Mesodermal cell (in vitro differentiated cells): Measurements from ENCODE around the gene PLOD2.

ENCODE experiments used
- H3K27ac ChIP-seq: 2 replicates; pipeline ENCODE4 v1.7.0; 2013; ENCODE audit warnings: mild to moderate bottlenecking, low read depth, low read length, moderate library complexity; ENCODE audit not compliant: severe bottlenecking
- H3K36me3 ChIP-seq: 2 replicates; pipeline ENCODE4 v1.7.1; 2013; ENCODE audit warnings: mild to moderate bottlenecking, low read length, moderate library complexity; ENCODE audit not compliant: control insufficient read depth, insufficient read depth
- H3K4me1 ChIP-seq: one replicate; pipeline ENCODE4 v1.7.1; 2013; ENCODE audit warnings: mild to moderate bottlenecking, low read length; ENCODE audit not compliant: insufficient read depth, control insufficient read depth, poor library complexity, severe bottlenecking
- H3K4me3 ChIP-seq: 2 replicates; pipeline ENCODE4 v1.7.0; 2013; ENCODE audit warnings: low read length, control low read depth, mild to moderate bottlenecking; ENCODE audit not compliant: insufficient read depth, poor library complexity, severe bottlenecking; ENCODE audit errors: extremely low read depth
- H3K9me3 ChIP-seq: 2 replicates; pipeline ENCODE4 v1.7.1; 2013; ENCODE audit warnings: mild to moderate bottlenecking, low read length, moderate library complexity; ENCODE audit not compliant: control insufficient read depth
- WGBS, 2 experiments: methylation state at CpG; one replicate each; pipeline ENCODE4 v1.1.5; 2013; ENCODE audit warnings: missing lambda C conversion rate in 2 of 2; ENCODE audit not compliant: insufficient coverage in 2 of 2; 5-methylcytosine and 5-hydroxymethylcytosine counted together

The PLOD2 gene

DNA sequence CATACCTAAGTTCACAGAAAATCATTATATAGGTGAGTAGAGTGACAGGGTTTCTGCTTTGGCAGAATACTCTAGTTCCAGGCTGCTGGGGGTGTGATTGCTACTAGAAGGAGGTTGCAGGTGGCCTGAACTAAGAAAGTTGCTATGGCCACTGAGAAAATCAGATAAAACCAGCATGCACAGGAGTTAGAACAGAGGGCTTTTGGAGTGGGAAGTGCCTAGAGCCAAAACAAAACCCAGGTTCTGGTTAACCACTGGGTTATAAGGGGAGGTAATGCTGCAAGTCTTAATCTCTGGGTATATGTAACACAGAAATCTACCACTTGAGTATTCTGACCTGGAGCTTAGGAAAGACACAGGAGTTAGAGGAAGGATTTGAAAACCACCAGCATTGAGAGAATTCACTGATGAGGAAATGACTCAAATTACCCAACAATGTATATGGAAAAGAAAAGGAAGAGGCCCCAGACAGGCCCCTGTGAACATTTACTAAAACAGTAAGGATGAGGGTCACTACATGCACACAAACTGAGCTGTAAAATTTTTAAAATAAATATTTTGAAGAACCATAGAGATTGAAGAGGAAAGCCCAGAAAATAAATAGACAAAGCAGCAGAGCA, 60.0 kb downstream of the PLOD2 start:
- no peak overlapping the region for H3K4me3 ChIP-seq
- H3K4me1 ChIP-seq = no peaks in the 10 kb centered on the region
- H3K9me3 ChIP-seq = no peaks in the 10 kb centered on the region
- peaks cover 5% of the 10 kb centered on the region for H3K36me3 ChIP-seq
- peak overlapping the region; percentile 16 for H3K27ac ChIP-seq

DNA sequence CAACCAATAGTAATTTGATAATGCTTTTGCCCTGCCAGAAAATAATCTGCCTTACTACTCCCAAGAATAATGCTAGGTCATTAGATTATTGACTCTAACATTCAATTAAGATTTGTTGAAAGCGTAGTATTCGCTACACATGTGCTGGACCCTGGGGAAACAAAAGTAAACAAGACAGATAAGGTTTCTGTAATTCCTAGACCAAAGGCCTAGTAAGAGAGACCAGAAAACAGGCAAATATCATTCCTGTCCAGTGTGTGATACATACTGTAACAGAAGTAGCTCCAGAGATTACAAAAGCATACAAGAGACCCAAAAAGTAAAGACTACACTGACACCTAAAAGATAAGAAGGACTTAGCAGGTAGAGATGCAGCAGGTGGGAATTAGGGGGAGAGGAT, 60.8 kb downstream of the PLOD2 start:
- H3K9me3 ChIP-seq = no peaks in the 10 kb centered on the region
- no peak overlapping the region for H3K27ac ChIP-seq
- peaks cover 5% of the 10 kb centered on the region for H3K36me3 ChIP-seq
- H3K4me1 ChIP-seq = no peaks in the 10 kb centered on the region
- WGBS, 2 experiments = no CpG with 5 or more reads among the region's 2 CpGs
- H3K4me3 ChIP-seq = no peak overlapping the region

DNA sequence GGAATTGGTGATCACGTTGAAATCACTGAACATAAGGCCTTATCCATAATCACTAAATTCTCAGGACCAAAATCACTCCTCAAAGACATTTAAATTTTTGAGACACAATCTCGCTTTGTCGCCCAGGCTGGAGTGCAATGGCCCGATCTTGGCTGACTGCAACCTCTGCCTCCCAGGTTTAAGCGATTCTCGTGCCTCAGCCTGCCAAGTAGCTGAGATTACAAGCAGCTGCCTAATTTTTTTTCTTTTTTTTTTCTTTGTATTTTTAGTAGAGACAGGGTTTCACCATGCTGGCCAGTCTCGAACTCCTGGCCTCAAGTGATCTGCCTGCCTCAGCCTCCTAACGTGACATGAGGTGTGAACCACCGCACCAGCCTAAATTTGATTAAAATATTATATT, 61.7 kb downstream of the PLOD2 start:
- Histone ChIP-seq H3K36me3 (peaks cover 5% of the 10 kb centered on the region), H3K27ac (no peak overlapping the region)
- 96 to 100% methylated on average over 5 to 6 of the region's 9 CpGs for WGBS, 2 experiments

DNA sequence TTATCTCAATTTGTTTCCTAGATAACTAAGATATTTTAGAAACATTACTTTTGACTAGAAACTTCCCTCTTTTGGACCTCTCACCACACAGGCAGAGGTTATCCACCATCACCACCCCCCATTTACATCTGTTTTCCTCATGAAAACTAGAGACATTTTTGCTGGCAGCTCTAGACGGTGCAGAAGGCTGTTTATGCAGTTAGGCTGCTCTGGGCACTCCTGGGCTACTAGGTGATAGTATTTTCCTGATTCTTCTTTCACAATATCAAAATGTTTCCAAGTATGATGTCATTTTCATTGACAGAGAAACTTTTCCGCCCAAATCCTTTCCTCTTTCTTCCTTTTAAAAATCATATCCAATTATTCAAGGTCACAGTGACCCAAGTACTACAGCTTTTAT, 67.1 kb downstream of the PLOD2 start:
- Histone ChIP-seq H3K9me3 (no peaks in the 10 kb centered on the region), H3K36me3 (no peaks in the 10 kb centered on the region), H3K4me3 (no peak overlapping the region), H3K4me1 (no peaks in the 10 kb centered on the region), H3K27ac (no peak overlapping the region)
- 91 to 100% methylated on average over 1 of the region's 2 CpGs for WGBS, 2 experiments

More for the DNA sequence above, 61.7 kb downstream of the PLOD2 start:
- H3K9me3 ChIP-seq = no peaks in the 10 kb centered on the region
- no peaks in the 10 kb centered on the region for H3K4me1 ChIP-seq
- no peak overlapping the region for H3K4me3 ChIP-seq

DNA sequence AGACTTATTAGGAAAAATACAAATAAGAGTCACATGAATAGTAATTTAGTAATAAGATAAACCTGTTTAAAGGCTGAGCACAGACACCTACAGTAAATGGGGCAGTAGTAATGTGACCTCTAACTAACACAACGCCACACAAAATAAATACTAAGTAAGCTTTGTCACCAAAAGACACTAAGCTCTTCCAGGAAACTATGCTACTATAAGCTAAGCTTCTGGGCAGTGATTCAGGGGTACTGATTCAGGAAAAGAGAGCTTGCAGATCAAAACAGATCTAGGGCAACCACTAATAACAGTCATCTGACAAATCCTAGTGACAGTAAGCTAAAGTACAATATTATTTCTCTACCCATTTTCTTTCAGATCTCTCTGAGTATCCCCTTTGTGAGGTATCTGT, 68.8 kb downstream of the PLOD2 start:
- no CpG with 5 or more reads among the region's 1 CpG for WGBS, 2 experiments

DNA sequence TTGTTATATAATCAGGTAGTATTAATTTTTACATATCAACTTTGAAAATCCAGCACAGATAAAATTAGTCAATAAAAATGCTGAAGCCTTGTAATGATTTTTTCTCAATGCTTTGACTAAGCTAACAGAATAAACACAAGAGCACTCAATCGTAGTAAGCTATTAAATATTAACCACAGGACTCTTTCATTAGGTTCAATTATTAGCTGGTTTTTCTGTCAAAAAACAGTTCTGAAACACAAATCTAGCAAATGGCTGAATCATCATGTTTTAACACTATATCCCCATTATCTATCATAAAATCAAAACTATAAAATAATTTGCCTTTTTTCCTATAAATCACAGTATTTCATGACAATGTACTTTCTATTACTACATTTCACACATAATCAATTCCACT, 69.6 kb downstream of the PLOD2 start:
- 100% methylated on average over 1 of the region's 1 CpG for WGBS, 2 experiments
- no peaks in the 10 kb centered on the region for H3K36me3 ChIP-seq
- H3K4me1 ChIP-seq = no peaks in the 10 kb centered on the region
- no peak overlapping the region for H3K4me3 ChIP-seq
- H3K27ac ChIP-seq = no peak overlapping the region
- H3K9me3 ChIP-seq = no peaks in the 10 kb centered on the region

More for the DNA sequence above, 68.8 kb downstream of the PLOD2 start:
- Histone ChIP-seq H3K27ac (no peak overlapping the region), H3K4me1 (no peaks in the 10 kb centered on the region), H3K36me3 (no peaks in the 10 kb centered on the region), H3K9me3 (no peaks in the 10 kb centered on the region), H3K4me3 (no peak overlapping the region)

DNA sequence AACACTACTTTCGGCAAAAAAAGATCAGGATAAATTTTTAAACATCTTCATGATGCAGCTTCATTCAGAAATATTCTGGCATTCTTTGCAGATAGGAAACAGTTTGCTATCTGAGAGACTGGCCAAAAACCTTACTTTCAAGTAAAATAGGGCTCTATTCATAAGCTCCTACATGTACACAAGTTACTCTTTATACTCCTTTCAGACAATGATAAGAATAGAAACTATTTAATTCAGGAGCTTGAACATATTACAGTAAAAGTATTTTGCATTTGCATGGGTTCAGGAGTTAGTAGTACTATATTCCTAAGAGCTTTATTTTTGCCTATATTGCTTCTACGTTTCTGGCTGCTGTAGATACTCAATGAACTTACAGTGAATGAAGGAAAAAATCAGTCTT, 70.5 kb downstream of the PLOD2 start:
- WGBS, 2 experiments = 88 to 100% methylated on average over 1 of the region's 2 CpGs
- Histone ChIP-seq H3K4me3 (no peak overlapping the region), H3K4me1 (no peaks in the 10 kb centered on the region), H3K9me3 (no peaks in the 10 kb centered on the region), H3K27ac (no peak overlapping the region), H3K36me3 (no peaks in the 10 kb centered on the region)

DNA sequence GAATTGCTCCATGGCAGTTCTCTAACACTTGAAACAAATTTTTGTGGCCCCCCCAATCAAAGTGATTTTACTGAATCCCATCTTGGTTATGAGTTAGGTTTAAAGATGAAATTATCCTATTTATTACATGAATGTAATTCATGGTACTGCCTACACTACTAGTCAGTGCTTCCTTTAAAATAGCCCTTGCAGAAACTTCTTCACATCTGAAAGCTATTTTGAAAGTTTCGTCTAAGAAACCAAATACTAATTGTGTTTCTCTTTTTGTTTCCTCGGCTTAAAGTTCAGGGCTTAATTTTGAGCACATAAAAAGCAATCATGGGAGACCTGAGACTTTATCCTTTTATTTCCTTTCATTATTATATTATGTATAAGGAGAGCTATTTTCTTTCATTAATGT, 72.1 kb downstream of the PLOD2 start:
- 100% methylated on average over 1 of the region's 2 CpGs; no CpG with 5 or more reads in 1 of the 2 experiments for WGBS, 2 experiments
- Histone ChIP-seq H3K4me3 (no peak overlapping the region), H3K36me3 (no peaks in the 10 kb centered on the region), H3K27ac (no peak overlapping the region), H3K9me3 (no peaks in the 10 kb centered on the region), H3K4me1 (no peaks in the 10 kb centered on the region)

DNA sequence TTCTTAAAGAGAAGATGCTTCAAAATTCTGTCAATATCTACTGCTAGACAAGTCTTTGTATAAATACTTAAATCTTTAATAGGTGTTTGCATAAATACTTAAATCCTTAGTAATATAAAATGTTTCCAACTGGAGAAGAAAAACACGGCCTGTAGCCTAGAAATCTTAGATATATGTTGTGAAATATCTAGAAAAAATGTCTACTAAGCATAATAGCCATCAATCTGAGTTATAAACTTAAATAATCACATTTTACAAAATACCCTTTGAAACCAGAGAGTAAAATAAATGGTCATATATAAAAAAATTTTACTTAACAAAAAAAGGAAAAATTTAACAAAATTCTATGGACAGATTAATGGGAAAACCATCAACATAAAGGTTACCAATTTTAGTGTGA, 73.9 kb downstream of the PLOD2 start:
- Histone ChIP-seq H3K4me1 (no peaks in the 10 kb centered on the region), H3K36me3 (no peaks in the 10 kb centered on the region), H3K9me3 (no peaks in the 10 kb centered on the region), H3K27ac (no peak overlapping the region), H3K4me3 (no peak overlapping the region)
- no CpG with 5 or more reads among the region's 1 CpG for WGBS, 2 experiments

DNA sequence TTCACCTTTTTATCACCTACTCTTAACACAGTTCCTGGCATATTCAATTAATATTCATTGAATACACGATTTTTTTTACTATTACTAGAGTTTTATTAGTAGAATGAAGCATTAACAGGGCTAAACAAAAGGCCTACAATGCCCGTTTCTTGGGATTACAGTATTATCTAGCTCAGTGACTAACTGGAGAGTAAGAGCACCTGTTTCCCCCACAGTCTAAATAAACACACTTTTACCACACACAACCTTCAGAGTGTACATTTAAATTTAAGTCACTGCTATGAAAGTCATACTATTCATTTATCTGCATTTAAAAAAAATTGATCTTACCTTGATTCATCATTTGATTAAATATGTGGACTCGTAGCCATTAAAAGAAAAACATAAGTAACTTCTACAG, 74.8 kb downstream of the PLOD2 start:
- Histone ChIP-seq H3K4me1 (no peaks in the 10 kb centered on the region), H3K27ac (no peak overlapping the region), H3K9me3 (no peaks in the 10 kb centered on the region), H3K4me3 (no peak overlapping the region), H3K36me3 (no peaks in the 10 kb centered on the region)
- WGBS, 2 experiments = no CpG with 5 or more reads among the region's 3 CpGs

DNA sequence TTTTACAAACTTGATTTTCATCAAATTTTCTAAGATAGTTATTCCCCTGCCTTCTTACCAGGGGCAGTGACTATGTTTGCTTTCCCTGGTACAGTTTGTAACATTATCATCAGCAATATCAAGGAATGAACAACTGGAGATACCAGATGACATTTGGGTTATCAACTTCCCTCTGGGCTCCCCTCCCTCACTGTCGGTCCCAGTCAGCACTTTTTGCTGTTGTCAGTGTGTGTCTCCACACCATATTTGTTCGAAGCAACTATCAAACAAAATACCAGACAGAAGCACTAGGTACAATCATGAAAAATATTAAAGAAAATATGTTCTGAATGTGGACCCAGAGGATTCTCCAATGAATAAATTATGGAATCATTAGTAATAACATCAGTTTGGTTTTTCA, 75.3 kb downstream of the PLOD2 start:
- no peaks in the 10 kb centered on the region for H3K36me3 ChIP-seq
- H3K4me3 ChIP-seq = no peak overlapping the region
- H3K9me3 ChIP-seq = no peaks in the 10 kb centered on the region
- H3K27ac ChIP-seq = no peak overlapping the region
- H3K4me1 ChIP-seq = no peaks in the 10 kb centered on the region
- whole genome bisulfite sequencing, 2 experiments = 100% methylated on average over 1 of the region's 2 CpGs; no CpG with 5 or more reads in 1 of the 2 experiments
